ENCODE data around the gene NPEPL1. TPM values are rescaled to one million over a fixed set of nuclear protein-coding genes. Genes with fewer than 3 reads are reported as not detected.
"Not testable (repeated sequence)": the region's sequence is repeated elsewhere in the genome, so short reads cannot be mapped to it uniquely, and the experiment has no call there.

The NPEPL1 gene
- total RNA-seq: 22.3 and 23.1 TPM in 2 replicates

GRCh38 chr20:58692579-58693225, at the start of gene NPEPL1:
Gene NPEPL1, plus strand, starts transcription at chr20:58692800. Its CDS starts 101 bp downstream, at chr20:58692901.
- Mint-ChIP-seq H3K9me3 (no peaks in the 10 kb centered on the region), H3K36me3 (ENCODE audit: low read depth) (peaks cover 7% of the 10 kb centered on the region), H3K4me1 (peaks cover 12% of the 10 kb centered on the region), H3K27ac (peak within 1 kb of the TSS; percentile 79), H3K27me3 (no peaks in the 10 kb centered on the region), H3K4me3 (peak within 1 kb of the TSS; percentile 84)
- peak; percentile 92 for DNase-seq
- intact Hi-C loops (cut with micrococcal nuclease): loop anchor here (1.0 kb wide), 1 partner anchor 42 kb away; no protein-coding TSS in a partner anchor

GRCh38 chr20:58642896-58643295, 49.7 kb upstream of the NPEPL1 start:
- DNase-seq; H3K27ac Mint-ChIP-seq; H3K4me1 Mint-ChIP-seq; H3K9me3 Mint-ChIP-seq; intact Hi-C loops (cut with micrococcal nuclease); H3K36me3 Mint-ChIP-seq (ENCODE audit: low read depth); H3K4me3 Mint-ChIP-seq: not testable (repeated sequence)
- H3K27me3 Mint-ChIP-seq: peaks cover 24% of the 10 kb centered on the region

GRCh38 chr20:58645412-58645968, 47.1 kb upstream of the NPEPL1 start:
- H3K4me1 Mint-ChIP-seq: peaks cover 7% of the 10 kb centered on the region
- H3K27ac Mint-ChIP-seq: no peak overlapping the region
- intact Hi-C loops (cut with micrococcal nuclease): no loop called here
- no peak for DNase-seq
- no peaks in the 10 kb centered on the region for H3K9me3 Mint-ChIP-seq
- no peak overlapping the region for H3K4me3 Mint-ChIP-seq
- H3K36me3 Mint-ChIP-seq (ENCODE audit: low read depth): no peaks in the 10 kb centered on the region
- peaks cover 9% of the 10 kb centered on the region for H3K27me3 Mint-ChIP-seq

GRCh38 chr20:58646257-58646656, 46.3 kb upstream of the NPEPL1 start:
- peaks cover 3% of the 10 kb centered on the region for H3K36me3 Mint-ChIP-seq (ENCODE audit: low read depth)

GRCh38 chr20:58646703-58647102, 45.9 kb upstream of the NPEPL1 start:
- Mint-ChIP-seq H3K9me3 (no peaks in the 10 kb centered on the region), H3K4me3 (no peak overlapping the region), H3K4me1 (peaks cover 11% of the 10 kb centered on the region), H3K27me3 (peaks cover 5% of the 10 kb centered on the region), H3K36me3 (ENCODE audit: low read depth) (peaks cover 7% of the 10 kb centered on the region), H3K27ac (no peak overlapping the region)
- intact Hi-C loops (cut with micrococcal nuclease): no loop called here
- DNase-seq: no peak

More at GRCh38 chr20:58646257-58646656, 46.3 kb upstream of the NPEPL1 start:
- Mint-ChIP-seq H3K4me3 (no peak overlapping the region), H3K27ac (no peak overlapping the region), H3K27me3 (peaks cover 5% of the 10 kb centered on the region), H3K4me1 (peaks cover 11% of the 10 kb centered on the region), H3K9me3 (no peaks in the 10 kb centered on the region)
- intact Hi-C loops (cut with micrococcal nuclease): no loop called here
- DNase-seq: no peak

- no peak overlapping the region for H3K27ac Mint-ChIP-seq
- H3K36me3 Mint-ChIP-seq (ENCODE audit: low read depth): peaks cover 11% of the 10 kb centered on the region
- intact Hi-C loops (cut with micrococcal nuclease): no loop called here
- no peaks in the 10 kb centered on the region for H3K9me3 Mint-ChIP-seq
- peaks cover 2% of the 10 kb centered on the region for H3K27me3 Mint-ChIP-seq
- no peak overlapping the region for H3K4me3 Mint-ChIP-seq
- DNase-seq: peak; percentile 74
- H3K4me1 Mint-ChIP-seq: peaks cover 11% of the 10 kb centered on the region
Observed at GRCh38 chr20:58647162-58647795, 45.3 kb upstream of the NPEPL1 start.

GRCh38 chr20:58647796-58648501, 44.7 kb upstream of the NPEPL1 start:
- intact Hi-C loops (cut with micrococcal nuclease): no loop called here
- H3K27me3 Mint-ChIP-seq: no peaks in the 10 kb centered on the region
- H3K36me3 Mint-ChIP-seq (ENCODE audit: low read depth): peaks cover 12% of the 10 kb centered on the region
- no peak overlapping the region for H3K4me3 Mint-ChIP-seq
- peaks cover 11% of the 10 kb centered on the region for H3K4me1 Mint-ChIP-seq
- no peak for DNase-seq
- H3K9me3 Mint-ChIP-seq: no peaks in the 10 kb centered on the region
- no peak overlapping the region for H3K27ac Mint-ChIP-seq

GRCh38 chr20:58648502-58648825, 44.1 kb upstream of the NPEPL1 start:
- peak overlapping the region; percentile 80 for H3K4me3 Mint-ChIP-seq
- DNase-seq; intact Hi-C loops (cut with micrococcal nuclease); H3K27ac Mint-ChIP-seq; H3K9me3 Mint-ChIP-seq; H3K27me3 Mint-ChIP-seq: not testable (repeated sequence)
- peaks cover 16% of the 10 kb centered on the region for H3K36me3 Mint-ChIP-seq (ENCODE audit: low read depth)
- H3K4me1 Mint-ChIP-seq: peaks cover 13% of the 10 kb centered on the region

- Mint-ChIP-seq H3K9me3 (no peaks in the 10 kb centered on the region), H3K4me1 (peaks cover 13% of the 10 kb centered on the region), H3K27me3 (no peaks in the 10 kb centered on the region), H3K27ac (peak overlapping the region; percentile 80), H3K4me3 (peak overlapping the region; percentile 80), H3K36me3 (ENCODE audit: low read depth) (peaks cover 16% of the 10 kb centered on the region)
- intact Hi-C loops (cut with micrococcal nuclease): loop anchor here (1.0 to 5.0 kb wide), 8 partner anchors 43 to 1252 kb away; partner anchors contain the start of genes ATP5F1E, NELFCD, NPEPL1 and VAPB
- DNase-seq: peak; percentile 83
Observed at GRCh38 chr20:58649288-58650180, 43.1 kb upstream of the NPEPL1 start.

GRCh38 chr20:58650181-58650775, 42.3 kb upstream of the NPEPL1 start:
- H3K36me3 Mint-ChIP-seq (ENCODE audit: low read depth): peaks cover 16% of the 10 kb centered on the region
- no peaks in the 10 kb centered on the region for H3K27me3 Mint-ChIP-seq
- peak overlapping the region; percentile 99 for H3K4me3 Mint-ChIP-seq
- H3K4me1 Mint-ChIP-seq: peaks cover 15% of the 10 kb centered on the region
- no peaks in the 10 kb centered on the region for H3K9me3 Mint-ChIP-seq
- DNase-seq: peak; percentile 83
- intact Hi-C loops (cut with micrococcal nuclease): loop anchor here (1.0 to 5.0 kb wide), 8 partner anchors 42 to 1253 kb away; partner anchors contain the start of genes ATP5F1E, NELFCD, NPEPL1 and VAPB
- peak overlapping the region; percentile 99 for H3K27ac Mint-ChIP-seq

- peak; percentile 95 for DNase-seq
- Mint-ChIP-seq H3K4me1 (peaks cover 20% of the 10 kb centered on the region), H3K27ac (peak within 1 kb of the TSS; percentile 99), H3K9me3 (no peaks in the 10 kb centered on the region), H3K27me3 (no peaks in the 10 kb centered on the region), H3K36me3 (ENCODE audit: low read depth) (peaks cover 16% of the 10 kb centered on the region), H3K4me3 (peak within 1 kb of the TSS; percentile 99)
- intact Hi-C loops (cut with micrococcal nuclease): loop anchor here (1.0 to 5.0 kb wide), 9 partner anchors 17 to 1254 kb away; partner anchors contain the start of genes ATP5F1E, NELFCD, NPEPL1 and VAPB
Observed at GRCh38 chr20:58650776-58651558, 41.6 kb upstream of the NPEPL1 start, which contains the start of gene STX16. Gene STX16, plus strand, starts transcription at chr20:58651283. Its CDS starts 724 bp downstream, at chr20:58652007.

- peaks cover 19% of the 10 kb centered on the region for H3K36me3 Mint-ChIP-seq (ENCODE audit: low read depth)
- peaks cover 26% of the 10 kb centered on the region for H3K4me1 Mint-ChIP-seq
- H3K4me3 Mint-ChIP-seq: peak overlapping the region; percentile 99
- intact Hi-C loops (cut with micrococcal nuclease): loop anchor here (1.0 to 5.0 kb wide), 6 partner anchors 17 to 1254 kb away; partner anchors contain the start of genes ATP5F1E and VAPB
- DNase-seq: no peak
- H3K27ac Mint-ChIP-seq: peak overlapping the region; percentile 99
- H3K27me3 Mint-ChIP-seq: no peaks in the 10 kb centered on the region
- no peaks in the 10 kb centered on the region for H3K9me3 Mint-ChIP-seq
Observed at GRCh38 chr20:58651559-58651945, 41.0 kb upstream of the NPEPL1 start.
